H1 (cell line): ENCODE measurements around the gene PLLP. TPM values are rescaled to one million over a fixed set of nuclear protein-coding genes. Genes with fewer than 3 reads are reported as not detected.

Source experiments
- CTCF ChIA-PET: fragments of 300-600 bp; sonication (Branson Sonifier 250); formaldehyde crosslinking; loops from one replicate; lab custom pipeline; 2021; ENCODE audit not compliant: partially characterized antibody; lab: Charles Lee
- POLR2A ChIA-PET: fragments of 300-600 bp; sonication (Branson Sonifier 250); formaldehyde crosslinking; loops from one replicate; lab custom pipeline; 2021; ENCODE audit warnings: inconsistent platforms; ENCODE audit not compliant: partially characterized antibody; lab: Charles Lee
- DNase-seq, 2 experiments: peaks; one replicate each; pipeline versions ENCODE4 v3.0.0 to v3.0.0-alpha.2; 2010 to 2022; ENCODE audit warnings: low spot score in 2 of 2, low read depth in 1 of 2, mixed read lengths in 1 of 2
- FAIRE-seq: peaks from 2 replicates; lab custom pipeline; 2011; peaks lifted over from hg19 to GRCh38; lab: Jason Lieb, UNC
- H2AFZ ChIP-seq: 2 replicates; pipeline ENCODE4 v1.8.1; 2012; ENCODE audit warnings: low read length, inconsistent platforms
- H2AK5ac ChIP-seq: 2 replicates; pipeline ENCODE4 v1.6.1; 2013; ENCODE audit warnings: low read depth, low read length
- H2BK120ac ChIP-seq: replicated peaks from 2 replicates; pipeline ENCODE3; 2013; ENCODE audit warnings: low read depth, low read length, inconsistent platforms
- H2BK12ac ChIP-seq: 2 replicates; pipeline ENCODE4 v1.6.1; 2013; ENCODE audit warnings: low read depth, low read length
- H2BK15ac ChIP-seq: 2 replicates; pipeline ENCODE4 v1.6.1; 2013; ENCODE audit warnings: low read length
- H2BK20ac ChIP-seq: 2 replicates; pipeline ENCODE4 v1.6.1; 2013; ENCODE audit warnings: low read length
- H2BK5ac ChIP-seq: 2 replicates; pipeline ENCODE4 v1.6.1; 2013; ENCODE audit warnings: low read depth, low read length
- H3K14ac ChIP-seq: 2 replicates; pipeline ENCODE4 v1.6.1; 2013; ENCODE audit warnings: inconsistent platforms; ENCODE audit not compliant: insufficient read length
- H3K18ac ChIP-seq: 2 replicates; pipeline ENCODE4 v1.6.1; 2013; ENCODE audit warnings: low read length; ENCODE audit errors: extremely low read depth
- H3K23ac ChIP-seq: 2 replicates; pipeline ENCODE4 v1.6.1; 2013; ENCODE audit warnings: inconsistent platforms; ENCODE audit not compliant: insufficient read length
- H3K23me2 ChIP-seq: 2 replicates; pipeline ENCODE4 v1.6.1; 2013; ENCODE audit warnings: low read depth, low read length
- H3K27ac ChIP-seq: 2 replicates; pipeline ENCODE4 v1.6.1; 2011; ENCODE audit warnings: low read depth, low read length, inconsistent platforms
- H3K27me3 ChIP-seq, 4 experiments: replicated peaks in 1 of 4; 1 replicate in 1 of 4; 2 replicates in 3 of 4; pipeline versions ENCODE4 v1.6.1 to v1.8.1; 2011 to 2013; ENCODE audit warnings: low read length in 3 of 4, mild to moderate bottlenecking in 3 of 4, inconsistent platforms in 2 of 4, mixed read lengths in 2 of 4, moderate library complexity in 1 of 4; ENCODE audit not compliant: control insufficient read depth in 3 of 4, insufficient read depth in 3 of 4; ENCODE audit errors: extremely low read depth in 1 of 4
- H3K36me3 ChIP-seq, 4 experiments: 2 replicates each; pipeline versions ENCODE4 v1.6.1 to v1.8.1; 2011 to 2013; ENCODE audit warnings: mild to moderate bottlenecking in 4 of 4, low read length in 3 of 4, moderate library complexity in 2 of 4, control low read depth in 1 of 4, inconsistent platforms in 1 of 4; ENCODE audit not compliant: insufficient read depth in 4 of 4, control insufficient read depth in 2 of 4
- H3K4ac ChIP-seq: replicated peaks from 2 replicates; pipeline ENCODE3; 2013; ENCODE audit warnings: low read length, low read depth, mixed read lengths, inconsistent platforms; ENCODE audit not compliant: insufficient read length
- H3K4me1 ChIP-seq, 4 experiments: replicated peaks in 1 of 4; 1 replicate in 1 of 4; 2 replicates in 3 of 4; pipeline versions ENCODE4 v1.6.1 to v1.8.1; 2011 to 2013; ENCODE audit warnings: low read length in 3 of 4, inconsistent platforms in 2 of 4, mixed read lengths in 1 of 4; ENCODE audit not compliant: insufficient read depth in 4 of 4, control insufficient read depth in 3 of 4
- H3K4me2 ChIP-seq, 2 experiments: 2 replicates each; pipeline versions ENCODE4 v1.6.1 to v1.8.1; 2011 to 2013; ENCODE audit warnings: low read depth in 2 of 2, low read length in 2 of 2, control low read depth in 1 of 2, inconsistent platforms in 1 of 2, mild to moderate bottlenecking in 1 of 2; ENCODE audit not compliant: insufficient read depth in 1 of 2
- H3K4me3 ChIP-seq, 4 experiments: fragments of 200-600, 300-600 bp in 1 of 4; sonication (generic), shearing (Covaris generic), sonication (Bioruptor Twin) in 1 of 4; 2 replicates each; pipeline versions ENCODE4 v1.5.1 to v1.8.1; 2011 to 2016; ENCODE audit warnings: low read length in 4 of 4, low read depth in 3 of 4, control low read depth in 2 of 4, inconsistent platforms in 2 of 4, mild to moderate bottlenecking in 2 of 4, mixed read lengths in 1 of 4, moderate library complexity in 1 of 4; ENCODE audit not compliant: insufficient read depth in 2 of 4; ENCODE audit errors: extremely low read depth in 1 of 4
- H3K56ac ChIP-seq: replicated peaks from 2 replicates; pipeline ENCODE3; 2013; ENCODE audit warnings: low read depth, mild to moderate bottlenecking, mixed read lengths, low read length, inconsistent platforms; ENCODE audit not compliant: insufficient read length
- H3K79me1 ChIP-seq: 2 replicates; pipeline ENCODE4 v1.6.1; 2013; ENCODE audit warnings: low read depth, low read length, control low read depth
- H3K79me2 ChIP-seq, 2 experiments: 2 replicates each; pipeline versions ENCODE4 v1.6.1 to v1.8.1; 2012 to 2013; ENCODE audit warnings: low read length in 2 of 2, mild to moderate bottlenecking in 2 of 2, inconsistent platforms in 1 of 2; ENCODE audit not compliant: insufficient read depth in 2 of 2, control insufficient read depth in 1 of 2
- H3K9ac ChIP-seq, 4 experiments: replicated peaks in 1 of 4; 1 replicate in 1 of 4; 2 replicates in 3 of 4; pipeline versions ENCODE4 v1.6.1 to v1.8.1; 2011 to 2013; ENCODE audit warnings: low read depth in 3 of 4, low read length in 3 of 4, control low read depth in 2 of 4, mild to moderate bottlenecking in 2 of 4, moderate library complexity in 2 of 4, inconsistent platforms in 1 of 4; ENCODE audit errors: extremely low read depth in 1 of 4
- H3K9me3 ChIP-seq, 2 experiments: 2 replicates each; pipeline versions ENCODE4 v1.6.1 to v1.8.1; 2012 to 2013; ENCODE audit warnings: mild to moderate bottlenecking in 2 of 2, moderate library complexity in 2 of 2, control low read depth in 1 of 2, inconsistent platforms in 1 of 2, low read depth in 1 of 2, low read length in 1 of 2, mixed read lengths in 1 of 2; ENCODE audit not compliant: insufficient read depth in 2 of 2
- H4K20me1 ChIP-seq, 2 experiments: replicated peaks in 1 of 2; 2 replicates each; pipeline versions ENCODE3 to v1.8.1; 2011 to 2013; ENCODE audit warnings: inconsistent platforms in 2 of 2, low read length in 2 of 2, mild to moderate bottlenecking in 1 of 2; ENCODE audit not compliant: insufficient read depth in 2 of 2, control insufficient read depth in 1 of 2
- H4K5ac ChIP-seq: 2 replicates; pipeline ENCODE4 v1.6.1; 2013; ENCODE audit warnings: low read length, low read depth, mixed read lengths, inconsistent platforms; ENCODE audit not compliant: insufficient read length
- H4K8ac ChIP-seq: 2 replicates; pipeline ENCODE4 v1.8.0; 2013; ENCODE audit warnings: mild to moderate bottlenecking, moderate library complexity, low read length, inconsistent platforms; ENCODE audit not compliant: insufficient read depth; ENCODE audit errors: extremely low read depth
- H4K91ac ChIP-seq: replicated peaks from 2 replicates; pipeline ENCODE3; 2013; ENCODE audit warnings: low read length, mixed read lengths, inconsistent platforms; ENCODE audit not compliant: insufficient read length
- BRCA1 ChIP-seq: IDR thresholded peaks from 2 replicates; pipeline ENCODE4 v1.6.1; 2012; ENCODE audit warnings: low read depth, low read length, improper control_type of control experiment
- CBX8 ChIP-seq: fragments of 300-800, 300-1000 bp; sonication (generic); IDR thresholded peaks from 2 replicates; pipeline ENCODE4 v1.7.1; 2016; ENCODE audit warnings: low read depth, low read length, borderline replicate concordance
- CREB1 ChIP-seq: IDR thresholded peaks from 2 replicates; pipeline ENCODE4 v1.6.1; 2012; ENCODE audit warnings: inconsistent platforms
- FOSL1 ChIP-seq: IDR thresholded peaks from 2 replicates; pipeline ENCODE4 v1.6.1; 2011; ENCODE audit warnings: mild to moderate bottlenecking, low read depth, low read length, moderate library complexity; ENCODE audit not compliant: insufficient read depth
- HDAC6 ChIP-seq: IDR thresholded peaks from one replicate; pipeline ENCODE4 v1.7.1; 2012; ENCODE audit warnings: low read depth, mild to moderate bottlenecking, inconsistent platforms, low read length, moderate library complexity
- KDM4A ChIP-seq: IDR thresholded peaks from one replicate; pipeline ENCODE4 v1.7.1; 2012; ENCODE audit warnings: low read depth, mild to moderate bottlenecking, moderate library complexity, low read length, inconsistent platforms; ENCODE audit not compliant: severe bottlenecking
- PHF8 ChIP-seq: fragments of 200-600 bp; sonication (generic); conservative IDR thresholded peaks from 2 replicates; pipeline ENCODE4 v1.7.1; 2012; ENCODE audit warnings: low read depth, mild to moderate bottlenecking, inconsistent platforms, low read length, moderate library complexity
- POLR2AphosphoS5 ChIP-seq: IDR thresholded peaks from 2 replicates; pipeline ENCODE4 v1.6.1; 2011; ENCODE audit warnings: low read depth, low read length
- RAD21 ChIP-seq, 2 experiments: IDR thresholded peaks in 1 of 2; conservative IDR thresholded peaks in 1 of 2; 2 replicates each; pipeline ENCODE4 v1.6.1; 2011; ENCODE audit warnings: low read depth in 2 of 2, low read length in 2 of 2, improper control_type of control experiment in 1 of 2, inconsistent platforms in 1 of 2, mild to moderate bottlenecking in 1 of 2, moderate library complexity in 1 of 2
- RFX5 ChIP-seq: IDR thresholded peaks from 2 replicates; pipeline ENCODE4 v1.6.1; 2011; ENCODE audit warnings: low read depth, low read length, improper control_type of control experiment, borderline replicate concordance
- SIRT6 ChIP-seq: IDR thresholded peaks from one replicate; pipeline ENCODE4 v1.7.1; 2012; ENCODE audit warnings: low read length, inconsistent platforms
- SP2 ChIP-seq: IDR thresholded peaks from 2 replicates; pipeline ENCODE4 v1.6.1; 2012; ENCODE audit warnings: mild to moderate bottlenecking, low read length, inconsistent platforms
- SUZ12 ChIP-seq: fragments of 200-600 bp; sonication (generic); IDR thresholded peaks from 2 replicates; pipeline ENCODE4 v1.6.1; 2012; ENCODE audit warnings: mild to moderate bottlenecking, inconsistent platforms, low read length, moderate library complexity, mixed read lengths
- TBP ChIP-seq: IDR thresholded peaks from 2 replicates; pipeline ENCODE4 v1.6.1; 2011; ENCODE audit warnings: low read depth, low read length, improper control_type of control experiment
- TEAD4 ChIP-seq: IDR thresholded peaks from 2 replicates; pipeline ENCODE4 v1.6.1; 2012; ENCODE audit warnings: low read depth, low read length, inconsistent platforms, mixed read lengths
- YY1 ChIP-seq: IDR thresholded peaks from 2 replicates; pipeline ENCODE4 v1.6.1; 2011; ENCODE audit warnings: low read depth, mild to moderate bottlenecking, low read length
- WGBS, 2 experiments: shearing (Covaris generic) in 1 of 2; methylation state at CpG; one replicate each; pipeline versions ENCODE4 v1.1.6 to v1.1.7; 2013 to 2015; ENCODE audit warnings: low lambda C conversion rate in 2 of 2, mixed read lengths in 2 of 2, inconsistent platforms in 1 of 2, low coverage in 1 of 2, missing lambda C conversion rate in 1 of 2; ENCODE audit not compliant: insufficient replicate concordance in 2 of 2, insufficient coverage in 1 of 2, insufficient read length in 1 of 2; ENCODE audit errors: extremely low coverage in 1 of 2, missing lambda C conversion rate in 1 of 2; 5-methylcytosine and 5-hydroxymethylcytosine counted together
- polyA plus RNA-seq, 7 experiments: library from polyadenylated mRNA; depleted of rRNA in 3 of 7; stranded (reverse) in 5 of 7; unstranded in 2 of 7; fragments of >200 nt in 5 of 7; fragments of 200-250 nt in 2 of 7; gene quantifications; 1 replicate in 5 of 7; 2 replicates in 1 of 7; 4 replicates in 1 of 7; pipeline versions ENCODE4 v1.2.1 to v1.2.3, GENCODE V29; 2011 to 2013; ENCODE audit warnings: missing spikeins in 2 of 7, mixed read lengths in 2 of 7
- total RNA-seq: library from RNA; stranded (reverse); fragmentation: NEBNext Ultra II Directional; extraction: Animal tissue kit (Norgen Biotek cat#: 25700); gene quantifications from 2 replicates; pipeline ENCODE4 v1.2.1, GENCODE V29; 2021

The PLLP gene
- total and polyA plus RNA-seq, 2 of the 8 experiments (the other 6 are each of a cell fraction or from before 2014, with no cell fraction given), result 2.9 to 10.6 TPM

DNA sequence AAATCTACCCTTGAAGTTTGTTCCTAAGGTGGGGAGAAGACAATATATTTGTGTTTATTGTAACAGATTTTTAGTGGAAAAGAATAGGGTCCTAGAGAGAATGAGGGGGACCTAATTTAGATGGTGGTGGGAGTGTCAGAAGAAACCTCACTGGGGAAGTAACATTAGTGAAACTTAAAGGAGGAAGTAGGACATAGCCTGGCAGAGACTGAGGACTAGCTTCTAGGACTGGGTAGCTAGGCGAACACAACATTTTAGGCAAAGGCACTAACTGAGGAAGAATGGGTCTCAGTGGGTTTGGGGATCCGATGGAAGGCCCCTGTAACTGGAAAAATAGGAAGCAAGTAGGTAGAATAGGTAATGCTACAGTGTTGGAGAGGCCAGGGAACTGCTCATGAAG is 43.6 kb downstream of the PLLP start:
- no peaks in the 10 kb centered on the region for H3K79me2 ChIP-seq
- H3K18ac ChIP-seq, result no peak overlapping the region
- H2AFZ ChIP-seq, result no peak overlapping the region
- H4K8ac ChIP-seq, result no peak overlapping the region
- H3K4me2 ChIP-seq, result no peak overlapping the region
- H3K9ac ChIP-seq, result no peak overlapping the region
- POLR2A ChIA-PET, result no interaction called here
- DNase-seq (no peak), FAIRE-seq (no peak)
- H3K23ac ChIP-seq, result no peak overlapping the region
- H3K79me1 ChIP-seq, result no peaks in the 10 kb centered on the region
- no peak overlapping the region for H2BK12ac ChIP-seq
- H3K4me3 ChIP-seq, result no peak overlapping the region
- no peak overlapping the region for H2BK20ac ChIP-seq
- no peak overlapping the region for H2AK5ac ChIP-seq
- no peak overlapping the region for H4K91ac ChIP-seq
- H4K5ac ChIP-seq, result no peak overlapping the region
- no peak overlapping the region for H3K4ac ChIP-seq
- H3K56ac ChIP-seq, result no peak overlapping the region
- 80% methylated on average over 2 of the region's 2 CpGs; no CpG with 5 or more reads in 1 of the 2 experiments for WGBS, 2 experiments
- H3K23me2 ChIP-seq, result peaks cover 3% of the 10 kb centered on the region
- H2BK15ac ChIP-seq, result no peak overlapping the region
- H3K9me3 ChIP-seq, result no peaks in the 10 kb centered on the region
- peaks cover 0 to 11% (median 1%) of the 10 kb centered on the region in 4 experiments; a peak in 4 of 8 replicates for H3K36me3 ChIP-seq
- no peak overlapping the region for H2BK120ac ChIP-seq
- no peak overlapping the region for H3K14ac ChIP-seq
- H3K27me3 ChIP-seq, result no peaks in the 10 kb centered on the region
- no peaks in the 10 kb centered on the region; a peak in 1 of 7 replicates for H3K4me1 ChIP-seq
- no peak overlapping the region for H3K27ac ChIP-seq
- H4K20me1 ChIP-seq, result no peaks in the 10 kb centered on the region
- CTCF ChIA-PET, result interaction anchor here (0.8 kb wide), 1 partner anchor 176 kb away, joined by 3 read pairs; no protein-coding TSS in a partner anchor
- no peak overlapping the region for H2BK5ac ChIP-seq
- TF ChIP-seq BRCA1 (no peak), CREB1 (no peak), YY1 (no peak), SP2 (no peak), TEAD4 (no peak), CBX8 (no peak), RFX5 (no peak), PHF8 (no peak), KDM4A (no peak), HDAC6 (no peak), SIRT6 (no peak), RAD21 (IDR thresholded peaks at IDR 0.05 in 1 of 2, conservative IDR thresholded peaks at IDR 0.05 in 1 of 2; ENCODE audit: low read depth in 2 of 2, low read length in 2 of 2) (no peak), FOSL1 (no peak), SUZ12 (no peak), POLR2AphosphoS5 (no peak), TBP (no peak)
